Right lobe of liver (tissue), 4 donors: ENCODE data around the gene CTBS.
A peak's percentile ranks its signal among the peaks of the same experiment; 100 is the strongest.

Experiments used
- CTCF ChIP-seq, 4 donors: fragments of 200-600 bp in 3 of 4; fragments of 450-650 bp in 1 of 4; IDR thresholded peaks; one replicate each; pipeline versions ENCODE4 v1.5.1 to v1.8.0; 2016 to 2022; ENCODE audit warnings: antibody characterized with exemption in 4 of 4, mild to moderate bottlenecking in 2 of 4
- POLR2A ChIP-seq: fragments of 450-650 bp; IDR thresholded peaks from one replicate; pipeline ENCODE4 v1.6.1; 2017; ENCODE audit warnings: antibody characterized with exemption, mild to moderate bottlenecking
- donor health status: DM: no; HTN: no; CAD: no.
- donor health status: DM: no; HTN: no; CAD: no.
- donor health status: DM: no; HTN: yes; CAD: no.

- TF ChIP-seq POLR2A, result peak; percentile 93
- no peak for TF ChIP-seq CTCF (IDR thresholded peaks at IDR 0.05)
Observed at GRCh38 chr1:84573967-84574842, at the start of gene CTBS.
